SK-N-SH (cell line): ENCODE measurements around the gene CD300LF. TPM values are rescaled to one million over a fixed set of nuclear protein-coding genes. Genes with fewer than 3 reads are reported as not detected.

Source experiments
- CTCF ChIA-PET: fragments of 300-600, 350-600 bp; formaldehyde crosslinking; extraction: SDS; loops from one replicate; lab custom pipeline; 2021; lab: Yijun Ruan, JAX
- POLR2A ChIA-PET: fragments of 350-600 bp; sonication (Branson Sonifier 250); formaldehyde crosslinking; extraction: SDS; loops from one replicate; lab custom pipeline; 2020; ENCODE audit warnings: antibody characterized with exemption, inconsistent platforms; lab: Yijun Ruan, JAX
- DNase-seq: peaks from one replicate; pipeline ENCODE4 v3.0.0; 2012
- H2AFZ ChIP-seq: fragments of 200-600 bp; sonication (generic); 2 replicates; pipeline ENCODE4 v1.8.1; 2016; ENCODE audit warnings: antibody characterized with exemption, mild to moderate bottlenecking, low read depth
- H3F3A ChIP-seq: fragments of 200-600 bp; sonication (generic); replicated peaks from 2 replicates; pipeline ENCODE3; 2016; ENCODE audit warnings: antibody characterized with exemption, mild to moderate bottlenecking; ENCODE audit not compliant: insufficient read depth
- H3K27ac ChIP-seq, 2 experiments: fragments of 200-500 bp in 1 of 2; fragments of 200-600 bp in 1 of 2; sonication (Bioruptor generic) in 1 of 2; sonication (generic), shearing (Covaris generic) in 1 of 2; 2 replicates each; pipeline versions ENCODE4 v1.5.1 to v1.6.1; 2014 to 2016; ENCODE audit warnings: low read depth in 2 of 2, inconsistent platforms in 1 of 2, low read length in 1 of 2, mild to moderate bottlenecking in 1 of 2, mixed read lengths in 1 of 2
- H3K27me3 ChIP-seq: fragments of 200-600 bp; sonication (generic), shearing (Covaris generic); 2 replicates; pipeline ENCODE4 v1.6.1; 2016; ENCODE audit warnings: mixed run types; ENCODE audit not compliant: insufficient read depth
- H3K36me3 ChIP-seq, 2 experiments: fragments of 200-500 bp in 1 of 2; fragments of 200-600 bp in 1 of 2; sonication (Bioruptor generic) in 1 of 2; sonication (generic) in 1 of 2; replicated peaks in 1 of 2; 2 replicates each; pipeline versions ENCODE3 to v1.5.1; 2014 to 2016; ENCODE audit warnings: low read length in 1 of 2, mild to moderate bottlenecking in 1 of 2; ENCODE audit not compliant: insufficient read depth in 2 of 2, control insufficient read depth in 1 of 2
- H3K4me1 ChIP-seq, 2 experiments: fragments of 200-500 bp in 1 of 2; fragments of 200-600 bp in 1 of 2; sonication (Bioruptor generic) in 1 of 2; sonication (generic), shearing (Covaris generic) in 1 of 2; 2 replicates each; pipeline versions ENCODE4 v1.5.1 to v1.6.1; 2014 to 2016; ENCODE audit warnings: low read depth in 1 of 2, low read length in 1 of 2, mixed run types in 1 of 2; ENCODE audit not compliant: insufficient read depth in 2 of 2, control insufficient read depth in 1 of 2
- H3K4me2 ChIP-seq: fragments of 200-600 bp; sonication (generic), shearing (Covaris generic); 2 replicates; pipeline ENCODE4 v1.6.1; 2017; ENCODE audit warnings: mixed run types
- H3K4me3 ChIP-seq, 2 experiments: fragments of 200-500 bp in 1 of 2; fragments of 200-600 bp in 1 of 2; sonication (Bioruptor generic) in 1 of 2; sonication (generic), shearing (Covaris generic) in 1 of 2; 2 replicates each; pipeline versions ENCODE4 v1.5.1 to v1.8.1; 2014 to 2016; ENCODE audit warnings: low read depth in 2 of 2, inconsistent platforms in 1 of 2, low read length in 1 of 2, mild to moderate bottlenecking in 1 of 2, mixed read lengths in 1 of 2, moderate library complexity in 1 of 2
- H3K79me2 ChIP-seq: fragments of 200-600 bp; sonication (generic); 2 replicates; pipeline ENCODE4 v1.8.1; 2017; ENCODE audit warnings: mild to moderate bottlenecking; ENCODE audit not compliant: insufficient read depth
- H3K9ac ChIP-seq: fragments of 200-600 bp; sonication (generic); 2 replicates; pipeline ENCODE4 v1.6.1; 2017; ENCODE audit warnings: mixed run types
- H3K9me2 ChIP-seq: fragments of 200-600 bp; sonication (generic); 2 replicates; pipeline ENCODE4 v1.6.1; 2017; ENCODE audit warnings: mixed run types
- H3K9me3 ChIP-seq: fragments of 200-600 bp; sonication (generic); 2 replicates; pipeline ENCODE4 v1.6.1; 2017; ENCODE audit warnings: mixed run types, mild to moderate bottlenecking, moderate library complexity
- H4K20me1 ChIP-seq: fragments of 200-600 bp; sonication (generic); 2 replicates; pipeline ENCODE4 v1.6.1; 2017; ENCODE audit warnings: mild to moderate bottlenecking, mixed run types; ENCODE audit not compliant: insufficient read depth
- CHD2 ChIP-seq: fragments of 150-350 bp; IDR thresholded peaks from 2 replicates; pipeline ENCODE4 v1.6.1; 2018; ENCODE audit warnings: low read length; ENCODE audit not compliant: partially characterized antibody
- CTCF ChIP-seq: fragments of 200-600 bp; sonication (generic); IDR thresholded peaks from 2 replicates; pipeline ENCODE4 v1.6.1; 2017; ENCODE audit warnings: antibody characterized with exemption, mild to moderate bottlenecking, moderate library complexity
- ELF1 ChIP-seq: IDR thresholded peaks from 2 replicates; pipeline ENCODE4 v1.4.0; 2012
- FOSL2 ChIP-seq: IDR thresholded peaks from 2 replicates; pipeline ENCODE4 v1.4.0; 2012; ENCODE audit warnings: low read depth, mild to moderate bottlenecking, moderate library complexity, borderline replicate concordance
- FOXM1 ChIP-seq: IDR thresholded peaks from 2 replicates; pipeline ENCODE4 v1.4.0; 2012; ENCODE audit warnings: low read depth, mild to moderate bottlenecking
- GABPA ChIP-seq: IDR thresholded peaks from 2 replicates; pipeline ENCODE4 v1.4.0; 2012; ENCODE audit warnings: low read depth, mild to moderate bottlenecking
- GATA2 ChIP-seq: sonication (generic); formaldehyde crosslinking; IDR thresholded peaks from 2 replicates; pipeline ENCODE4 v1.5.0; 2020; ENCODE audit warnings: mild to moderate bottlenecking, missing genetic modification reagents
- IRF3 ChIP-seq: fragments of 150-350 bp; IDR thresholded peaks from 2 replicates; pipeline ENCODE4 v1.6.1; 2016; ENCODE audit warnings: mild to moderate bottlenecking, low read depth, low read length
- MAX ChIP-seq: IDR thresholded peaks from 2 replicates; pipeline ENCODE4 v1.4.0; 2012; ENCODE audit warnings: low read depth
- MXI1 ChIP-seq: IDR thresholded peaks from 2 replicates; pipeline ENCODE4 v1.6.1; 2012; ENCODE audit warnings: mild to moderate bottlenecking, low read depth, low read length, improper control_type of control experiment
- NFIC ChIP-seq: IDR thresholded peaks from 2 replicates; pipeline ENCODE4 v1.4.0; 2012; ENCODE audit warnings: borderline replicate concordance
- PBX3 ChIP-seq: IDR thresholded peaks from 2 replicates; pipeline ENCODE4; 2012
- POLR2AphosphoS5 ChIP-seq: IDR thresholded peaks from 2 replicates; pipeline ENCODE4 v1.6.1; 2012; ENCODE audit warnings: low read depth, low read length
- RAD21 ChIP-seq: IDR thresholded peaks from 2 replicates; pipeline ENCODE4 v1.6.1; 2012; ENCODE audit warnings: mild to moderate bottlenecking, low read length
- RCOR1 ChIP-seq: fragments of 150-350 bp; IDR thresholded peaks from 2 replicates; pipeline ENCODE4 v1.6.1; 2017; ENCODE audit warnings: antibody characterized with exemption, low read length
- REST ChIP-seq: IDR thresholded peaks from 2 replicates; pipeline ENCODE4 v1.6.1; 2012; ENCODE audit warnings: mild to moderate bottlenecking, low read depth, low read length, moderate library complexity
- RFX5 ChIP-seq: IDR thresholded peaks from 2 replicates; pipeline ENCODE4 v1.6.1; 2012; ENCODE audit warnings: mild to moderate bottlenecking, improper control_type of control experiment, low read length
- RXRA ChIP-seq: IDR thresholded peaks from 2 replicates; pipeline ENCODE4 v1.4.0; 2012; ENCODE audit warnings: low read depth, mild to moderate bottlenecking, borderline replicate concordance
- SIN3A ChIP-seq: IDR thresholded peaks from 2 replicates; pipeline ENCODE4 v1.6.1; 2012; ENCODE audit warnings: low read depth, mild to moderate bottlenecking, low read length, moderate library complexity, borderline replicate concordance
- TAF1 ChIP-seq: IDR thresholded peaks from 2 replicates; pipeline ENCODE4 v1.6.1; 2012; ENCODE audit warnings: low read depth, mild to moderate bottlenecking, low read length, moderate library complexity, borderline replicate concordance
- TCF12 ChIP-seq: IDR thresholded peaks from 2 replicates; pipeline ENCODE4 v1.4.0; 2012
- TEAD4 ChIP-seq: IDR thresholded peaks from 2 replicates; pipeline ENCODE4 v1.4.0; 2012; ENCODE audit warnings: mild to moderate bottlenecking, borderline replicate concordance; ENCODE audit not compliant: insufficient read depth
- USF2 ChIP-seq: fragments of 150-350 bp; IDR thresholded peaks from 2 replicates; pipeline ENCODE4 v1.6.1; 2017; ENCODE audit warnings: antibody characterized with exemption, low read length, low read depth, borderline replicate concordance
- YY1 ChIP-seq: IDR thresholded peaks from 2 replicates; pipeline ENCODE4 v1.4.0; 2012; ENCODE audit warnings: low read depth, mild to moderate bottlenecking
- WGBS: methylation state at CpG from one replicate; pipeline ENCODE4 v1.1.6; 2017; ENCODE audit warnings: low lambda C conversion rate; 5-methylcytosine and 5-hydroxymethylcytosine counted together
- polyA plus RNA-seq, 3 experiments: library from polyadenylated mRNA; depleted of rRNA; stranded (reverse); fragments of >200 nt; gene quantifications; 2 replicates each; pipeline ENCODE4 v1.2.3, GENCODE V29; 2012

The CD300LF gene
- polyA plus RNA-seq, 1 of the 3 experiments (the other 2 are of a cell fraction) = not detected

GRCh38 chr17:74748529-74749278, 36.0 kb upstream of the CD300LF start, which contains the start of gene NHERF1:
NHERF1 (plus strand) TSS chr17:74748628; CDS start chr17:74748847, 219 bp downstream.
- Histone ChIP-seq H3K4me3 (peak within 1 kb of the TSS; percentile 90 to 97), H2AFZ (peak within 1 kb of the TSS; percentile 94), H3K4me1 (peaks cover 0 to 29% of the 10 kb centered on the region in 2 experiments; a peak in 1 of 4 replicates), H4K20me1 (no peaks in the 10 kb centered on the region), H3F3A (peaks cover 14% of the 10 kb centered on the region), H3K36me3 (no peaks in the 10 kb centered on the region), H3K4me2 (peak within 1 kb of the TSS; percentile 99), H3K9me3 (no peaks in the 10 kb centered on the region), H3K27ac (peak within 1 kb of the TSS in 1 of 2 experiments; percentile 77; a peak in 2 of 4 replicates), H3K27me3 (no peaks in the 10 kb centered on the region), H3K79me2 (peaks cover 16% of the 10 kb centered on the region), H3K9me2 (no peaks in the 10 kb centered on the region), H3K9ac (peak within 1 kb of the TSS; percentile 73)
- CTCF ChIA-PET = interaction anchor here (0.6 to 21.6 kb wide), 11 partner anchors 12 to 172 kb away, joined by 3 to 1361 read pairs (median 4); partner anchors contain the start of genes GRIN2C, NAT9 and RAB37
- POLR2A ChIA-PET = interaction anchor here (1.0 to 2.4 kb wide), 8 partner anchors 9 to 125 kb away, joined by 3 to 19 read pairs (median 5); partner anchors contain the start of gene NAT9
- WGBS = under 1% methylated on average over 28 of the region's 90 CpGs
- DNase-seq = peak; percentile 100
- TF ChIP-seq PBX3 = peak; percentile 17; the same call in 1 of the 2 replicates
- TF ChIP-seq GABPA = no peak
- no peak for TF ChIP-seq RXRA
- no peak for TF ChIP-seq GATA2 (CRISPR knock-in tag)
- no peak for TF ChIP-seq FOXM1
- no peak for TF ChIP-seq FOSL2
- peak; percentile 53; the same call in 1 of the 2 replicates for TF ChIP-seq REST
- TF ChIP-seq RCOR1 = peak; percentile 9; the same call in 1 of the 2 replicates
- no peak for TF ChIP-seq USF2
- TF ChIP-seq TAF1 = peak; percentile 99
- TF ChIP-seq TEAD4 = no peak
- peak; percentile 33; the same call in 1 of the 2 replicates for TF ChIP-seq IRF3
- peak; percentile 9; the same call in 1 of the 2 replicates for TF ChIP-seq NFIC
- TF ChIP-seq RAD21 = peak; percentile 54
- TF ChIP-seq POLR2AphosphoS5 = peak; percentile 97
- TF ChIP-seq CTCF = peak; percentile 36
- peak; percentile 63 for TF ChIP-seq CHD2
- TF ChIP-seq YY1 = peak; percentile 8; the same call in 1 of the 2 replicates
- TF ChIP-seq RFX5 = no peak
- 0 out of 2 replicates have a peak, but pooled peaks have one; percentile 13 for TF ChIP-seq MAX
- peak; percentile 9; the same call in 1 of the 2 replicates for TF ChIP-seq MXI1
- no peak for TF ChIP-seq ELF1
- 0 out of 2 replicates have a peak, but pooled peaks have one; percentile 3 for TF ChIP-seq TCF12
- no peak for TF ChIP-seq SIN3A
